Loucy (cell line): ENCODE data around the gene TRDMT1.

Source experiments
- H2AFZ ChIP-seq: fragments of 200-600 bp; sonication (generic); 2 replicates; pipeline ENCODE4 v1.6.0; 2016; ENCODE audit warnings: antibody characterized with exemption, mild to moderate bottlenecking, low read length, moderate library complexity
- H3F3A ChIP-seq: fragments of 200-600 bp; 2 replicates; pipeline ENCODE4 v1.6.0; 2016; ENCODE audit warnings: antibody characterized with exemption, low read depth, mild to moderate bottlenecking
- H3K27me3 ChIP-seq: fragments of 200-600 bp; sonication (generic); 2 replicates; pipeline ENCODE4 v1.6.1; 2014; ENCODE audit warnings: low read length, mild to moderate bottlenecking; ENCODE audit not compliant: insufficient read depth, poor library complexity, severe bottlenecking
- H3K36me3 ChIP-seq: fragments of 200-600 bp; sonication (generic); 2 replicates; pipeline ENCODE4 v1.6.1; 2016; ENCODE audit warnings: low read length; ENCODE audit not compliant: insufficient read depth
- H3K4me1 ChIP-seq: fragments of 200-600 bp; sonication (generic); 2 replicates; pipeline ENCODE4 v1.5.1; 2014; ENCODE audit warnings: low read length, mild to moderate bottlenecking; ENCODE audit not compliant: insufficient read depth, poor library complexity, severe bottlenecking
- H3K4me2 ChIP-seq: fragments of 200-600 bp; sonication (generic); 2 replicates; pipeline ENCODE4 v1.6.0; 2014; ENCODE audit warnings: antibody characterized with exemption, low read length, low read depth, mild to moderate bottlenecking; ENCODE audit not compliant: poor library complexity, severe bottlenecking
- H3K4me3 ChIP-seq: fragments of 200-600 bp; sonication (generic); 2 replicates; pipeline ENCODE4 v1.5.1; 2014; ENCODE audit warnings: low read length, mild to moderate bottlenecking, mixed read lengths; ENCODE audit not compliant: poor library complexity, severe bottlenecking
- H3K79me2 ChIP-seq: fragments of 200-600 bp; sonication (generic); 2 replicates; pipeline ENCODE4 v1.6.1; 2014; ENCODE audit warnings: low read length; ENCODE audit not compliant: insufficient read depth
- H3K9ac ChIP-seq: fragments of 200-600 bp; sonication (generic); 2 replicates; pipeline ENCODE4 v1.6.0; 2014; ENCODE audit warnings: mild to moderate bottlenecking, low read depth, low read length, moderate library complexity; ENCODE audit not compliant: poor library complexity, severe bottlenecking
- H3K9me2 ChIP-seq: fragments of 200-600 bp; sonication (generic); replicated peaks from 2 replicates; pipeline ENCODE4 v1.6.1; 2016; ENCODE audit warnings: low read depth, low read length, mixed read lengths
- H3K9me3 ChIP-seq: fragments of 200-600 bp; sonication (generic); 2 replicates; pipeline ENCODE4 v1.6.1; 2014; ENCODE audit warnings: mild to moderate bottlenecking, antibody characterized with exemption, low read length, low read depth; ENCODE audit not compliant: insufficient read depth
- H4K20me1 ChIP-seq: fragments of 200-600 bp; sonication (generic); 2 replicates; pipeline ENCODE4 v1.6.0; 2014; ENCODE audit warnings: antibody characterized with exemption, low read length, mild to moderate bottlenecking; ENCODE audit not compliant: insufficient read depth, poor library complexity, severe bottlenecking
- CTCF ChIP-seq: fragments of 200-600 bp; sonication (generic); conservative IDR thresholded peaks from 2 replicates; pipeline ENCODE4 v1.5.1; 2014; ENCODE audit warnings: mild to moderate bottlenecking, antibody characterized with exemption, low read length
- EZH2phosphoT487 ChIP-seq: fragments of 200-600 bp; IDR thresholded peaks from 2 replicates; pipeline ENCODE4 v1.6.1; 2018; ENCODE audit warnings: antibody characterized with exemption, mild to moderate bottlenecking, moderate library complexity, borderline replicate concordance

Gene TRDMT1

GRCh38 chr10:17231788-17232187, 30.3 kb upstream of the TRDMT1 start:
- peak overlapping the region; percentile 98 for H3K4me2 ChIP-seq
- no peaks in the 10 kb centered on the region for H3K9me2 ChIP-seq
- TF ChIP-seq CTCF (no peak), EZH2phosphoT487 (no peak)
- peak overlapping the region; percentile 99 for H3K9ac ChIP-seq
- H4K20me1 ChIP-seq, result peaks cover 70% of the 10 kb centered on the region
- H3K4me3 ChIP-seq, result peak overlapping the region; percentile 91
- H2AFZ ChIP-seq, result no peak overlapping the region
- H3K36me3 ChIP-seq, result peaks cover 57% of the 10 kb centered on the region
- no peaks in the 10 kb centered on the region for H3K9me3 ChIP-seq
- H3K27me3 ChIP-seq, result no peaks in the 10 kb centered on the region
- H3K4me1 ChIP-seq, result peaks cover 40% of the 10 kb centered on the region
- H3K79me2 ChIP-seq, result peaks cover 73% of the 10 kb centered on the region
- peaks cover 26% of the 10 kb centered on the region for H3F3A ChIP-seq

GRCh38 chr10:17229967-17230682, 28.7 kb upstream of the TRDMT1 start:
- H3K27me3 ChIP-seq, result no peaks in the 10 kb centered on the region
- peak overlapping the region; percentile 29; the same call in 1 of the 2 replicates for H2AFZ ChIP-seq
- H3K9me3 ChIP-seq, result no peaks in the 10 kb centered on the region
- peaks cover 17% of the 10 kb centered on the region for H3F3A ChIP-seq
- H3K36me3 ChIP-seq, result peaks cover 40% of the 10 kb centered on the region
- peaks cover 51% of the 10 kb centered on the region for H3K4me1 ChIP-seq
- H3K4me2 ChIP-seq, result peak overlapping the region; percentile 98
- H3K9ac ChIP-seq, result peak overlapping the region; percentile 99
- H4K20me1 ChIP-seq, result peaks cover 53% of the 10 kb centered on the region
- H3K4me3 ChIP-seq, result peak overlapping the region; percentile 91
- peaks cover 72% of the 10 kb centered on the region for H3K79me2 ChIP-seq
- TF ChIP-seq EZH2phosphoT487, result no peak
- TF ChIP-seq CTCF, result no peak
- no peaks in the 10 kb centered on the region for H3K9me2 ChIP-seq

GRCh38 chr10:17229717-17229966, 28.2 kb upstream of the TRDMT1 start:
- Histone ChIP-seq H4K20me1 (peaks cover 49% of the 10 kb centered on the region), H3K27me3 (no peaks in the 10 kb centered on the region), H3K9me3 (no peaks in the 10 kb centered on the region), H3K4me1 (peaks cover 51% of the 10 kb centered on the region), H3K36me3 (peaks cover 35% of the 10 kb centered on the region), H3K4me3 (peak overlapping the region; percentile 91), H3K4me2 (peak overlapping the region; percentile 98), H3K9me2 (no peaks in the 10 kb centered on the region), H3K79me2 (peaks cover 67% of the 10 kb centered on the region), H3K9ac (peak overlapping the region; percentile 99), H3F3A (peaks cover 17% of the 10 kb centered on the region), H2AFZ (no peak overlapping the region)
- no peak for TF ChIP-seq CTCF
- TF ChIP-seq EZH2phosphoT487, result no peak
